ENCODE results near the gene PEX10.

The PEX10 gene

DNA sequence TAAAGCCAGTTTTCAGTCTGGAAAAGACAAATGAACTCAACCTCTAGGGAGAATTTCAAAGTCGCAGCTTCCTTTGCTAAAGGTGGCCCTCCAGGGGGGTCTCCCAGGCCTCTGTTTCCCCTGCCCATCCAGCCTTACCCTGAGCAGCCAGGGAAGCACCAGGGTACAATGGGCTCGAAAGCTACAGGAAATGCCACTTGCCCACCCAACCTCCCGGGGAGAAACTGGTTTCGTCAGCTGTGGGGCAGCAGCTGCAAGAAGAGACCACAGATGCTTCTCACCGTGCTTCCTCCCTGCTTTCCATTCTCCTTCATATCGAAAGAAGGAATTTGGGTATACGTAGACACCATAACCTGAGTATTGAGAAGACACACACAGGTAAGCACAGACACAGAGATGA, 22.7 kb downstream of the PEX10 start:
- no peak for DNase-seq (ENCODE audit: low read depth in 1 of 2, low spot score in 1 of 2)

DNA sequence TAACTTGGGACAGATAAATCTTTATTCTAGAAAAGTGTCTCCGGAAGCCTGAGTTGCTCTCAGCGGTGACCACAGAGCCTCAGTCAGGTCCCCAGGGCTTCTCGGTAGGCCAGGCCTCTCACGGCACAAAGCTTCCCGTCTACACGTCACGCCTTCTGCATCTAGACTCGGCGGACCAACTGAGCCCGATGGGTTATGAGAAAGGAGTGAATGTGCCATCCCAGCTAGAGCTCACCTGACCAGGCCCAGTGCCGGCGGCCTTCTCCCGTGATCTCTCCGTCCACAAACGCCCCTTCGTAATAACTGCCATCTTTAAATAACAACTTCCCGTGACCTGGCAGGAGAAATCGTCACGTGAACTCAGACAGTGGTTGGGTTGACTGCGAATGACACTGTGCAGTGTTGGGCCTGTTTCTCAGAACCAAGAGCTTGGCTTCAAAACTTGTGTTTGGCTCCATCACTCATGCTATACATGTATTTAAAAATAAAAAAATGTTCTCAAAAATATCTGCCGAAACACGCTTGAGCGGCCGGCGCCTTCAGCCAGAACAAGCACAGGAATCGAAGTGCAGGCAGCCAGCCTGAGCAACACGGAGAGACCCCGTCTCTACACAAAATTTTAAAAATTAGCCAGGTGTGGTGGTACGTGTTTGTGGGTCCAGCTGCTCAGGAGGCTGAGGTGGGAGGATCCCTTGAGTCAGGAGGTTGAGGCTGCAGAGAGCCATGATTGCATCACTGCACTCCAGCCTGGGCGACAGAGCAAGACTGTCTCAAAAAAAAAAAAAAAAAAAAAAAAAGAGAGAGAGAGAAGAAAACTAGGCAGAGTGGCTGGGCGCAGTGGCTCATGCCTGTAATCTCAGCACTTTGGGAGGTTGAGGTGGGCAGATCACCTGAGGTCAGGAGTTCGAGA, 24.1 kb downstream of the PEX10 start:
- no peak for DNase-seq (ENCODE audit: low read depth in 1 of 2, low spot score in 1 of 2)

DNA sequence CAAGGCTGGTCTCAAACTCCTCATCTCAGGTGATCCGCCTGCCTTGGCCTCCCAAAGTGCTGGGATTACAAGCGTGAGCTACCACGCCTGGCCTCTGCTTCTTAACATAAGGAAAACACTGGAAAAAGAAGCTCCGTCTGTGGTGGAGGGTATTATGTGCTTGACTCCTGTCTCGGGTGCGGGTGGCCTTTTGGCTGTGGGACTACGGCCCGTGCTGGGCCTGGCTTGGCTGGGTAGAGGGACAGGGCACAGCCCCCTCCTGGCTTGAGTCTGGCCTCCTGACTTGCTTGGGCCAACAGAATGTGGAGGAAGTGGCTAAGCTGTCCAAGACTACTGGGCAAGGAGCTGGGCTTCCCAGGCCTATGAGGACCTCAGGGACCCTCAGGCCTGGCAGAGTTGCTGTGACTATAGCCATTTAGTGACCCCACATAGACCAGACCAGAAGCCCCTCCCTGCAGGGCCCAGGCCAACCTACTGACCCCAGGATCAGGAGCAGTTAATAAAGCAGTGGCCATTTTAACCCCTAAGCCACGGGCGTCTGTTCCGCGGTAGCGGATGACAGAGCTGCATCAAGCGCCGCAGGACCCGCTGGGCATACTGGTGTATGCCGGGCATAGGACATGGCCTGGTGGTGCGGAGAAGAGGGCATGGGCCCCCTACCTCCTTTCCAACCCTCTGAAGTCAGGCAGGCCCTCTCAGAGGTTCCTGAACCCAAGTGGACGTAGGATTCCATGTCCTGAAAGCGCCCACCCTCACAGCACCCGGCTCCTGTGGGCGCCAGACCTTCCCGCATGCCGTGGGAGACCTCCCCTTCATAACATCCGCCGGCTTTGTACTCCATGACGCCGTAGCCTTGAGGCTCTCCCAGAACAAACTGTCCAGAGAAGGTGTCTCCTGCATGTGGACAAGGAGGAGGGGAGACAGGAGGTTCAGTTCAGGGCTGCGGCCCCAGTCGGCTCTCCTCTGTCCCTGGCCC, 25.4 kb downstream of the PEX10 start:
- no peak for DNase-seq (ENCODE audit: low read depth in 1 of 2, low spot score in 1 of 2)

DNA sequence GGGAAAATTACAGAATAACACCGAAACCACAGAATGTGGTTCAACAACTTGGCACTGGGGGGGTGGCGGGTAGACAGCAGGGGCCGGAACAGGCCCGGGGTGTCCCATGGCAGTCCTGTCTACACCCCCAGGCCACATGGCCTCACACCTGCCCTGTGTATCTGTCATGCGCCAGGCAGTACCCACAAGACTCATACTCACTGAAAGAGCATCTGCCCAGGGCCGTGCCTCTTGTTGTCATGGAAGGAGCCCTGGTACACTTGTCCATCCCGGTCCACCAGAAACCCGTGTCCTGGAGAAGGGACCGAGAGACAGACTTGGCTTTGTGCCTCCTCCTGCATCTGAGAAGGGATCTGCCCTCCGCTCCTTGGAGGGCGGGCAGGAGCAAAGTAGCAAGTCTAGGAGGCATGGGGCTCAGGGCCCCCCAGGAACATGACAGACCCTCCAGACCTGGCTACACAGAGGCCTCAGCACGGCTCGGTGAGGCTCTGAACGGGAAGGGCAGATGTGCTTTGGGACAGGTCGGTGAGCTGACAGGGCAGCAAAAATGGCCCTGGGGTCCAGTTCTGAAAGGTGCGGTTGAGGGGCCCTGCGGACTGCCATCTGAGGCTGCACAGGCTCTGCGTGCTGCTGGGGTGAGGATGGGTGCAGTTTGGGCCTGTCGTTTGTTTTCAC, 26.6 kb downstream of the PEX10 start:
- DNase-seq (ENCODE audit: low read depth in 1 of 2, low spot score in 1 of 2), result no peak

DNA sequence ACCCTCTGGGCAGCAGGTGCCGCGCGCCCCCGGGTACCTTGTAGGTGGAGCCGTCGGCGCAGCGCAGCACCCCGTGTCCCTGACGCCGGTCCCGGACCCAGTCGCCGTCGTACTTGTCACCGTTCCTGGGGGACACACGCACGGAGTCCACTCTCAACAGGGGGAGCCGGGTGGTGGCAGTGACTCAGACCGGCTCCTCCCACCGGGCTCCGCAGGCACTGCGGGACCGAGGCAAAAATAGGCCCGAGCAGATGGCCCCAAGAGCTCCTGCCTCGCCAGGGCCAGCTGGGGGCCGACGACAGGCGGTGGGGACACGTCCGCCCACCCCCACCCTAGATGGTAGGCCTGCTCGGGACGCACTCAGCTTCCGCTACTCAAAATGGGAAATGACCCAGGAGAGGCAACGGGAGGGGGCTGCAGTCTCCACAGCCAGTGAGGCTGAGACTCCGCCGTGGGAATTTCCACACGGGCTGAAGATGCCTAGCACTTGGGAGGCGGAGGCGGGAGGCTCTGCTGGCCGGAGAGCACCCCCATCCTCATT, 27.4 kb downstream of the PEX10 start:
- DNase-seq (ENCODE audit: low read depth in 1 of 2, low spot score in 1 of 2), result no peak

DNA sequence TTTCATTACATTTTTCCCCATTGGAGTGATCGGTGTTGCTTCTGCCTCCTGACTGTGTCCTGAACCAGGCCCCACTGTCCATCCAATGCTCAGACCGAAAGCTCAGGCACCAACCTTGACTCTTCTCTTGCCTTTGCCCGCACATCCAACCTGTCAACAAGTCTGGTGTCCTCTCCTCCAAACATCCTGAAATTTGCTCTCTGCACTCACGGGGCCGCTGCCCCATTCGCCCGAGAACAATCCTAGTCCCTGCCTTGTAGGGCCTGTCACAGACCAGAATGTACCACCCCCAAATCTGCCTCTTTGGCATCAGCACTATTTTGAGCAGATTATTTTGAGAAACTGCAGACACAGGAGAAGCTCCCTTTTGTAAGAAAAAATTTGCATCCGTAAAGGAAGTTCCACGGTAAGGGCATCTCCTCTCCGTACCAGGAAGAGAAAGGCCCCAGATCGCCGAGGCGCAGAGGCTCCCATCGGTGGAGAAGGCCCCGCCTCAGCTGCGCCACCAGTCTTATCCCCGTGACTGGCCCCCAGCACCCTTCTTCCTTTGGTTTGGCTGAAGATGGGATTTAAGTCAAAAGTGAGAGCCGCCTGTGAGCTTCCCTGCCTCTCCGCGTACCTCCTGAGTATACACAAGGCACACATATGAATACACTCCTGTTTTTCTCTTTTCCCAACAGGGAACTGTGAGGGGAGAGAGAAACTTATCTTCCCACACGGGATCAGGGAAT, 28.1 kb downstream of the PEX10 start:
- DNase-seq (ENCODE audit: low read depth in 1 of 2, low spot score in 1 of 2), result no peak

DNA sequence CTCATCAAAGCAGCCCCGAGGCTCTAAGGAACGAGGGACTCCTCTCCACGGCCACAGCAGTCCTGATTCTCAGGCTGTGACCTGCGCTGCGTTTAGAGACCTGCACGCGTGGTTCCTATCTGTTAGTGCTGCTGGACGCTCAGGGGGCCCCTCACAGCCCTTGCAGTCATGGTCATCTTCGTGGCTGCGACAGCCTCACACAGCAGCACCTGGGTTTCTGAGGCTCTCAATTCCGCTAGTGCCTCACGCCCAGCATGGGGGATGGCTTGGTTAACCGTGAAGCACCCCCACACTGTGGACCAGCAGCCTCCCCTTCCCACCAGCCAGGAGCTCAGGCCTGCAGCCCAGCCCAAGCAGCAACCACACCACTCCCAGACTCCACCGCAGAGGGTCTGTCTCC, 28.8 kb downstream of the PEX10 start:
- no peak for DNase-seq (ENCODE audit: low read depth in 1 of 2, low spot score in 1 of 2)

DNA sequence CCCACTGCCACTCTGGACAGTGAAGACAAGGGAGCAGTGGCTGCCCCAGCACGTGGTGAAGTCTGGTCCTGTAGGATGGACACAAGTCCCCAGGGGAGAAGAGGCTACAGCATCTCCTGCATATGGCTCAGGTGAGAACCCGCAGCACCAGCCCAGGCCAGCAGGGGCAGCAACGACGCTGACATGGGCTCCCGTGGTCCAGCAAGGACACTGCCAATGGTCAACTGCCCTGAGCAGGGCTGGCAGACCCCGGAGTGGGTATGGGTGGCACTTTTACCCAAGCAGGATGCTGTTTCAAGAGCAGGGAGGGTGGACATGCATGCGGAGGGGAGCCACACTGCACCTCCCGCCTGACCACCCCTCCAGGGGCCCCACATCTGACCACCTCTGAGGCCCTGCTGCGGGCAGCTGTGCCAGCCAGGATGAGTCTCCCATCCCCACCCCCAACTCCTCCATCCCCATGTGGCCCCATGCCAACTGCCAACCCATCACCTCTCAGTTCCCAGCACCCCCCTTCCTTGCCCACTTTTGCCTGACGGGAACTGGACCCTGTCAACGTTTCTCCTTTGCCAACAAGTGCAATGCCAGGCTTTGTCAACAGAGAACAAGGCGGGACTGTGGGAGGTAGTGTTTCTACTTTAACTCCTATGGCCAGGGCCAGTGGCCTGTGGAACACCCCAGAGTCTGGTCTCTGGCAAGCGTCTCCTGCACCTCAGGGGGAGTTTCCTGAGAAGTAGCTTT, 29.6 kb downstream of the PEX10 start:
- DNase-seq (ENCODE audit: low read depth in 1 of 2, low spot score in 1 of 2), result no peak

DNA sequence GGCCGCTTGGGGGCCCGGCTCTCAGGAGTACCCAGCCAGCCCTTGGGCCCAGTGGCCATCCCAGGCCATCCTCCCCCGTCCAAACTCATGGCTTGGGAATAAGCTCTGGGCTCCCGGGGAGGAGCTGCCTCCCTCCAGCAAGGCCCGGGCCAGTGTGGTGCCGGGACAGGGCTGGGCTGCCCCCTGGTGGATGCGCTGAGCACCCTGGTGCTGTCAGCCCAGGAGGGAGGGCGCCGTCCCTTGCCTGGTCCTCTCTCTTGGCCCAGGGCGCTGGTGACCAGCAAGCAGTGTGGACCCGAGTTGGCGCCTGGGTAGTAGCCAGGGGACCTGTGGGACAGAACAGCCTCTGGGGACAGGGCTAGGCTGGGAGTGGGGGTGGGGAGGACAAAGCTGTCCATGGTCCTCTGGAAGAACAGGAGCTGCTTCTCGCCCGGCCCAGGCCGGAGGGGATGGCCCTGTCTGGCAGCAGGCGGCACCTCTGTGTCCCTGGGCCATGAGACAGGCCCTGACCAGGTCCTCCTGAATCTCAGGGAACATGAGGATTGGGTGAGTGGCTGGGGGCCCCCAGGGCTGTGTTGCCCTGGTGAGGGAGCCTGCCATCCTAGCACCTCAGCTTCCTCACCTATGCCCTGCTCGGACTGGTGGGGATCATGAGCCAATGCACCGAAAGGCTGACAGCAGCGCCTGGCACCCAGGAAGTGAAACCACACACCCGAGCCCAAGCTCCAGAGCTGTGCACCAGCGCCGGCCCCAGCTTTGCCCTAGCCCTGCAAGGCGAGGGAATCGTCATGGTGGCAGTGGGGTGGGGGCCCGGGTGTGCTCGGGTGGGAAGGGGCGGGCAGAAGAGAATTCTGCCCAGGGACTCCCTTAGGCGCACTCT, 30.4 kb downstream of the PEX10 start:
- DNase-seq (ENCODE audit: low read depth in 1 of 2, low spot score in 1 of 2), result peak; percentile 52 to 58

DNA sequence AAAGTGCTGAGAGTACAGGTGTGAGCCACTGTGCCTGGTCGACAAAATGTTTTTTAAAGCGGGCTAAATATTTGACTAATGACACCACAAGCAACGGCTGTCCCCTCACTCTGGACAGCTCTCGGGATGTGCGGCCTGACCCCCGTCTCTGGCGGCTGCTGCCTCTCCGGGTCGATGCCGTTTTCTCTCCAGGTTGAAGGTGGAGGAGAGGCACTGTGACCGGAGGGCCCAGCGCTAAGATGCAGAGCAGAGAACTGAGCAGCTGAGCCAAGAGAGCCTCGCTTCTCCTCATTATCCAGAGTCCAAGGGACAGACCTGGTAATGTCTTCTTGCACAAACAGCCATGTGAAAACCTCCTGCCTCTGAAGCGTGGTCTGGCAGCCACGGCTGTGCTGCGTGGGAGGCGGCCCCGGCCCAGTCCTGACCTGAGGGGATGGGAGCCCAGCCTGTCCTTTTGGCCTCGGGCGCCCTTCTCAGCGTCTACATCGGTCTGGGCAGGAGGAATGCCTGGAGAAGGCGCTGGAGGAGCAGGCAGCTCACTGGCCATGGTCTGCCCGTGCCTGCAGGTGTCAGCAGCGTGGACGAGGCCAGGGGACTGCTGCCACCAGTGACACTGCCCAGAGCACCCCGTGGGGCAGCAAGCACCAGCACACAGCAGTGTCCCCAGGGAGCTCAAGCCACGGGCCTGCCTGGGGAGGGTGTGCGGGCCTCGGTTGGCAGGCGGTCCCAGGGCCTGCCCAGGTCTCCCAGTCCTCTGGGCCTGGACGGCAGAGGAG, 31.4 kb downstream of the PEX10 start:
- DNase-seq (ENCODE audit: low read depth in 1 of 2, low spot score in 1 of 2), result no peak

DNA sequence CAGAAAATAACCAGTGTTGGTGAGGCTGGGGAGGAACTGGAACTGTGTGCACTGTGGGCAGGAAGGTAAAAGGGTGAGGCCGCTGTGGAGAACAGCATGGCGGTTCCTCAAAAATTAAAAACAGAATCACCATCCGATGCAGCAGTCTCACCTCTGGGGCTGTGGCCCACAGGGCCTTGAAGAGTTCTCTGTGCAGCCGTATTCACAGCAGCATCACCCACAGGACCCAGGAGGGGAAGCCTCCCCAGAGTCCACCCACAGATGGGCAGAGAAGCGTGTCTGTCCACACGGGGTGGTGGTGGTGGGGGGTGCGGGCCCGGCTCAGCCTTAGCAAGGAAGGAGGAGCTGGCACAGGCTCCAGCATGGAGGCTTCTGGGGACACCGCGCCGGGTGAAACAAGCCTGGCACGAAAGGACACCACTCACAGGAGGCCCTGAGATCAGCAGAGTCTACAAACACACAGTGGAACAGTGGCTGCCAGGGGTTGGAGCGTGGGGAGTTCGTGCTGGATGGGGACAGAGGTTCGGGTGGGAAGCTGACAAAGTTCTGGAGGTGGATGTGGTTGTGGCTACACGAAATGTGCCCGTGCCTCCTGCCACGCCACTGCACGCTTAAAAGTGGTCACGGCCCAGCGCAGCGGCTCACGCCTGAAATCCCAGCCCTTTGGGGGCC, 32.5 kb downstream of the PEX10 start:
- DNase-seq (ENCODE audit: low read depth in 1 of 2, low spot score in 1 of 2), result no peak

DNA sequence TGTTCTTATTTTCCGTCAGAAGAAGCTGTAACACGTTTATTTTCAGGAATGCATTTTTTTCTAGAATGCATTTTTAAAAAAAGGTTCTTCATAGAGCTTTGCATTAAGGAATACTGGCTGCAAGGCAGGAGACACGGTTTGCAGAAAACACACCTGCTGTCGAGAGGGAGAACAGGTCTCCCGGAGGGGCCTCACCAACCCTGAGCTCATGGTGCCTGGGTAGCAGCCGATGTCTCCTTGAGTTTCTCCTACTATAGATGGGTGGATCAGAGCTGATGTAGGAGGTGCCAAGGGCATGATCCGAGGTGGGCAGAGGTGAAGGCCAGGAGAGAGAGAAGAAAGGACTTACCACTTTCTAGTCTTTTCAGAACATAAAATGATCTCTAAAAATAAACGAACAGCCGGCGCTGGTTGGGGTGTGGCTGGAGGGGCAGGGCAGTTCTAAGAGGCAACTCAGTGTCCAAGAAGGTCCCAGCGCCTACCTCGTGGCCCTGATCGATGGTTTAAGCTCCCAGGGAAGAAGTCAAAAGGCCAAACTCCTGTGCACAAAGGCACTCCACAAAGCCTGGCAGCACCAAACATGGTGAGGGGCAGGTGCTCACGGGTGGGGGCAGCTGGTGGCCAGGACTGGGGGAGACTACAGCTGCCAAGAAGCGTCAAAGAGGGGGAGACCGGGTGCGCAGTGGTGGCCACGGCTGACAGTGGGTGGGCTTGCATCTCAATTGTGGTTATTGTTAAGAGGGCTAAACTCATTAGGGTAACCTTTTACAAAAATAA, 33.2 kb downstream of the PEX10 start:
- no peak for DNase-seq (ENCODE audit: low read depth in 1 of 2, low spot score in 1 of 2)

DNA sequence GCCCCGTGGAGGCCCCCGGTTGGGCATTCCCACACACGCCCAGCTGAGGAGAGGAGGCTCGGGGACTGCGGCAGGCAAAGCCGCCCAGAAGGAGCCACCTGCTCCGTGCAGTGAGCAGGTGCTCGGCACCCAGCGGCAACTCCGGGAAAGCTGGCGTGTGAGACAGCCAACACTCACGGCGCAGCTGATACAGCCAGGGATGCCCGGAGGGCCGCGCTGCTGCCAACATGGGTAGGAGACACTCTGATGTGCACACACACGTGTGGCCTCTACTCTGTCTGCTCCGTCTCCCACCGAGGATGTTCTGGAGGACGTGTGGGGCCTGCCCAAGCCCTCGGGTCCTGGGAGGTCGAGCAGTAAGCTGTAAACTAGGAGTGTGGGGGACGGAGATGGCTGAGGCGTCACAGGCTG, 33.9 kb downstream of the PEX10 start:
- no peak for DNase-seq (ENCODE audit: low read depth in 1 of 2, low spot score in 1 of 2)

DNA sequence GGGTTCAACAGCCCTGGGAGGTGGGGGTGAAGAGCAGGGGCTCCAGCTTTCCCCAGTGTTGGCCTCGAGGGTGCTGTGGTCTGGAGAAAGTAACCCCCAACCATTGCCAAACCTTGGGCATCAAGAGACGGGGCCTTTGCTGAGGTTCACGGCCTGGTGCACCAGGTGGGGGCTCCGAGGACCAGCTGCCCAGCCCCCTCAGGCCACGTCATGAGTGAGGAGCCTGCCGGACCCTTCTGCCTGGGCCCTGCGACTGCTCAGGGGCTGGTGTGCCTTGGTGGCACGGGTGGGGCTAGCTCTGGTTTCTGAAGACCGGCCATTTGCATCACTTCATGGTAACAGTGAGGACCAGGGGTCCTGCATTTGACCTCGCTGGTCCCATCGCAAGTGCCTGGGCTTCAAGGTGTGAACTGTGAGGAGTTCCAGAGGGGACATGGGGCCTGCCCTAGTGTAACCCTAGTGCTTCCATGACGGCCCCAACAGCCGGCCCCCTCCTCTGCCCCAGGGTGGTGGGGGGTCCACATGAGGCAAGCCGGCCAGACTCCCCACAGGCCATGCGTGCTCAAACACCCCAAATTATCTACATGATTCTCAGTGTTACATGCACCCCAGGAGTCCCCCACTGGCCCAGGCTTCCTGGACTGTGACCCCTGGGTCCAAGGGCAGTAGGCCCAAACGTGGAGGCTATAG, 34.5 kb downstream of the PEX10 start:
- no peak for DNase-seq (ENCODE audit: low read depth in 1 of 2, low spot score in 1 of 2)

DNA sequence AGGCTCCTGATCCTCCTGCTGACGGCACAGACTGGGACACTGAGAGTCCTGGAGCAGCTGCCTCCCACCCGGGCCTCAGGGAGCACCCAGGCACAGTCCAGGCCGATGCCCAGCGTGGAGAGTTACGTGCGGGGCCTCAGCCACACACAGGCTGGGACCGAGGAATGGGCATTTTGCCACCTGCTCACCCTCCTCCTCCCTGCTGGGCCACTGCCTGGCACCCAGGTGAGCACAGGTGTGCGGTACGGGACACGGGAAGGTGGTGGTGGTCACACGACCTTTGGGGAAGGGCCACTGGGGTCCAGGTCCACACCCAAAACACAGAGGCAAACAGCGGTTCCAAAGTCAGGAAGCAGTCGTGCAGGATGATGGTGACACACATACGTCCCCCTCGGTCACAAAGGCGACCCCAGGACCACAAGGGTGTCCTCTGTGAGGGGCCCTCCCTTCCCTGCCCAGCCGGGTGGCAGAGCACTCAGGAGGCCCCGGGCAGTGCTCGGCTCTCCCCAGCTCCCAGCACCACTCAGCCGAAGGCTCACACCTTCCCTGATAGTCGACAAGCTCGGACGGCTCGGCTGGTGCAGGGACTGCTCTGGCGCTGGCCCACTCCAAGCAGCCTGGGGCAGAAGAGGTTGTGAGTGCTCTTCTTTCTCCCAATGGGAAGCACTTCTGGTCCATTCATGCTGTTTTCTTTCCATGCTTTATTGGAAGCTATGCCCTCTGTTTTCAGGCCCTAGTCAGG, 35.3 kb downstream of the PEX10 start:
- DNase-seq (ENCODE audit: low read depth in 1 of 2, low spot score in 1 of 2), result no peak
